NCI-H526 (cell line): ENCODE results near the gene TRPV3.
"Not testable (repeated sequence)": the region's sequence is repeated elsewhere in the genome, so short reads cannot be mapped to it uniquely, and the experiment has no call there.

ENCODE experiments used
- DNase-seq, 2 experiments: peaks; one replicate each; lab custom pipeline; 2025; lab: John Stamatoyannopoulos, UW

Gene TRPV3

DNA sequence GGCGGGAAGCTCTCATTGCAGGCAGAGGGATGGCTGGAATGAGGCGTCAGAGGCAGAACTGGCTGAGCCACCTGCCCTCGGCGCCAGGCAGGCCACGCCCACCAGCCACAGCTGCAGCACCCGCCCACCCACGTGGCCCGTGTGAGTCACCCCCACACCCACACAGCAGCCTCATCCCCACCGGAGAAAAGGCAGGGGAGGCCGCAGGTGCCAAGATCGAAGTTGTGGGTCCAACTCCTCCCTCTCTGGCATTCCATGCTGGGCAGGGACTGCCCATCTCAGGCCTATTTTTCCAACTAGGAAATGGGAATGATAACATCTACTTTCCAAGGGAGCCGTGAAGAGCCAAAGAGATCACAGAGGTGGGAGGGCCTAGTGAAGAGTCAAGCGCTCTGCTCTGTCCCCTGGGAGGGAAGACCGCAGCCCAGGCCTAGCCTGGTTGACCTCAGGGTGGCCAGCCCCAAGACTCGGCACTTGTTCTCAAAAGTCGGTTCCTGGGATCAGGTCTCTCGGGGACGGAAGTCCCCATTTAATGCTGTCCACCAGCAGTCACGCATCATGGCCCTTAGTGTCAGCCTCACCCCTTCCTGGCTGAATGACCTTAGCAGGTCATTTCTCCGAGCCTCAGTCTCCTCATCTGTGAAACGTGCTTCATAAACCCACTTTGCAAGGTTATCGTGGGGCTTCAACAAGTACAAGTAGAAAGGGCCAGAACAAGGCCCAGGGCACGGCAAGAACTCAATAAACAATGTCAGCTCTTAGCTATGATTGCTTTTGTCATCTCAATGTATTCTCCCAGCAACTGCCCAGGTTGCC, at the start of gene TRPV3:
TRPV3 (minus strand) TSS at position 45 of the 816 bp plus-strand sequence. CDS start 2,962 bp downstream, outside the sequence.
- peak in 1 of 2 experiments; percentile 20 for DNase-seq

DNA sequence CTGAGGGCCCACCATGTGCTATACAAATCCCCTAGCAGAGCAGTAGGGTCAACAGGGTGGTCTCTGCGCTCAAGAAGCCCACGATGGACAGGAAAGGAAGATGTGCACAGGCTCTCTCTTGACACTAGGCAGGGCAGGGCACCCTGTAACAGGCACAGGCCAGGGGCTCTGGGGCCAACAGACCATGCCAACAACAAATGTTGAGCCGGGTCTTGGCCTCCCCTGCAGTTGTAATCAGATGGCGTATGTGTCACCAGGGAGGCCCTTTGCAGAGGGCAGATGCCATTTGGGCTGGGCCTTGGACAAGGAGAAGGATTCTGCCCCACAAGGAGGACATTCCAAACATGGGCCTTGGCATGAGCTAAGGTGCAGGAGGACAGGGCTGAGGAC, 46.3 kb upstream of the TRPV3 start:
- DNase-seq = no peak

DNA sequence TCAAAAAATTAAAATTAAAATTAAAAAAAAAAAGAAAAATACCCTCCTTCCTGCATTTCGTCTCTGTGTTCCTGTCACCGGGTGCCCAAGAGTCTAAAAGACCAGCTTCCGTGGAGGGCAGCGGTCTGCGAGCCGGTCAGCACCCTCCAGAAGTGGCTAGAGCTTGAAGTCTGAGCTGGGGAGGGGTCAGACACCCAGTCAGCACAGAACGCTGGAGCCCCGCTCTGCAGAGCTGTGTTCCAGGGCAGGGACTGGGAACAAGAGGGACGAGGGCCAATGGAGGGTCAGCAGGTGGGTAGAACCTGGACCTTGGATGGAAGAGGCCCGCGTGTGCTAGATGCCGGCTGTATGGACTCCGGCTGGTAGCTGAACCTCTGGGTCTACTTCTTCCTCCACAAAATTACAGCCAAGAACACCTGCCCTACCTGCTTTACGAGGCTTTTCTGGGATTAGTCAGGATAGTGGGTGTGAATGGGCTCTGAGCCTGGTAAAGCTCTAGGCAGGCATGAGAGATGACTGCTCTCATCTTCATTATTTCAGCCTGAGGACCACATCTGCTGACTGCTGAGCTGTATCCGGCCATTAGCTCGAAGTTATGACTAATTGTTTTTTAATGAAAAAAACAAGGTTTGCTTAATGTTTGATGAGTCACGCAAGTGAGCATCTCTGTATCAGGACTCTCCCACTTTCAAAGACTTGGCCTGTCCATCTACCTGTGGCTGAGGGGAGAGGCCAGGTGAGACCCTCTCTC, 45.7 kb upstream of the TRPV3 start:
- DNase-seq = no peak

DNA sequence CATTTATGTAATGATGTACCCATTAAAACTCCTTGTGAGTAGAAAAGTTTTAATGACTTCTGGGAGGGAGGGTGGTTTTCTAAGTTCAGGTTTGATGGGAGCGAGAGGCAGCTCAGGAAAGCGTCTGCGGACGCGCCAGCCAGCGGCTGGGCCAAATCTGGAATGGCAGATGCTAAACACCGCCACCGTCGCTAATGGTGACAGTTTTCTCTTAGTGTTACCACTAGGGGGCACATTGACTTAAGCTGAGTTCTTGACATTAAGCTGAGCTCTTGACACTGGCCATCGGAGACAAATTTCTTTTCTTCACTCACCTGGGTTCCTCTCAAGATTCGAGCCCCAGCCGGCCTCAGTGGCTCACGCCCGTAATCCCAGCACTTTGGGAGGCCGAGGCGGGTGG, 44.9 kb upstream of the TRPV3 start:
- DNase-seq = peak in 1 of 2 experiments; percentile 18

DNA sequence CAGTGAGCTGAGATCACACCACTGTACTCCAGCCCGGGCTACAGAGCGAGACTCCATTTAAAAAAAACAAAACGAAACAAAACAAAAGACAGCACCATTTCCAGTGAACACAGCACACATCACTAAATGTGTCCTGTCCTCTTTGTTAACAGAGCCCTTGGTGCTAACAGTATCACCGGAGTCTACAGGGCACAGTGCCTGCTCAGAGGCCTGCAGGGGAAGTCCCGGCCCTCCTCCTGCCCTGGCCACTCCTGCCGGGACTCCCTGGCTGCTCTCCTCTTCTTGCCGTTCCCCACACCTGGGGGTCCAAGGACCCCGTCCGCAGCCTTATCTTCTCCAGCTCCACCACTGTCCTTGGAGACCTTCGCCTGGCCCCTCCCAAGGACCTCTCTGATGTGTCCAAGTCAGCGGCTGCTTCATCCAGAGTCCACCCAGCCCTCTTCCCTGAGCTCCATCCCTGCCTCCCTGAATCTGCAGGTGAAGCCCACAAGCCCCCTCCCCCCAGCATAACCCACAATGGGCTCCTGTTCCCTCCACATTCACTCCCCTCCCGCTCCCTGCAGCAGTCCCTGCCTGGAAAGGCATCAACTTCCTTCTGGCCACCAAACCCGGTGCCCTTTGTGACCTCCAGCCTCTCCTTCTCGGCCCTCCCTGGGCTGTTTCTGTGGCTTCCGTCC, 43.1 kb upstream of the TRPV3 start:
- no peak for DNase-seq

DNA sequence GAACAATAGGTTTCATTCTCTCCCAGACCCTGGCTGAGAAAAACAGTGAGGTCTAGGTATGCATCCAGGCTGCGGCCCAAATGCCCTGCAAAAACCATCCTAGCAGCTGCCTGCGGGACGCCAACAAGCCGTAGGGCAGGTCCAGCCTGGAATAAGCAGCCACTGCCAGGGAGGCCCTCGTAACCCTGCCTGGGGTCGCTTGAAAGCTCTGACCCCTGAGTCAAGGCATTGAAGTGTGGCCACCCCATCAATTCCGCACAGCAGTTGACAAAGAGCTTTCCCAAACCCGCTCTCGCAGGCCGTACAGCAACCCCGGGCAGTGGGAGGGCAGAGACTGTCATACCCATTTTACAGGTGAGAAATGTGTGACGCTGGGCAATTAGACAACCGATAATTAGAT, 40.5 kb upstream of the TRPV3 start:
- DNase-seq = no peak

DNA sequence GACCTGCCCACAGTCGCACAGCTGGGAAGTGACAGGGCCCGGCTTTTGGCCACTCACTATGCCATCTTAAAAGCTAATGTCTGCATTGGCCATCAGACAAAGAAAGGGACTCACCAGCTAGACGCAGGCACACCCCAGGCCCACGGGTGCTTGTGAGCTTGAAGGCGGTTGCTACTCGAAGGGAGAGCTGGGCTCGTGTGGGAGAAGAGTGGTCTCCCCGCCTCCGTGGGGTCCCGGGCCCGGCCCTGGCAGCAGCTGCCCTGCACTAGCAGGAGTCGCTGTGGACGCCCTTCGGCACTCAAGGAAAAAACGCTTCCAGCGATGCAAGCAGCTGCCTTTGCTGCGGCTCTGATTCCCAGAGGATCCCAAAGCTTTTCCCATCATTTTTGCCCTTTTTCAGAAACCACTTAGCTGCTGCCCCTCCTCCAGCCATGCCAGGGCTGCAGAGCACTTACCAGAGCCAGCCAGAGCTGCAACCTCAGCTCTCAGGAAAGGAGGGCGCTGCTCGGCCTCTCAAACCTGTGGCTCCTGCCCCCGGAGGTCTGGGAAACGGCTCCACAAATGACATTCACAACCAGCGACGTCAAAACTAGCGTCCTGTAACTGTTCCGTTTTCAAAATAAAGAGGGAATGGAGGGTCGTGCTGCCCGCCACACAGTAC, 39.3 kb upstream of the TRPV3 start:
- no peak for DNase-seq

DNA sequence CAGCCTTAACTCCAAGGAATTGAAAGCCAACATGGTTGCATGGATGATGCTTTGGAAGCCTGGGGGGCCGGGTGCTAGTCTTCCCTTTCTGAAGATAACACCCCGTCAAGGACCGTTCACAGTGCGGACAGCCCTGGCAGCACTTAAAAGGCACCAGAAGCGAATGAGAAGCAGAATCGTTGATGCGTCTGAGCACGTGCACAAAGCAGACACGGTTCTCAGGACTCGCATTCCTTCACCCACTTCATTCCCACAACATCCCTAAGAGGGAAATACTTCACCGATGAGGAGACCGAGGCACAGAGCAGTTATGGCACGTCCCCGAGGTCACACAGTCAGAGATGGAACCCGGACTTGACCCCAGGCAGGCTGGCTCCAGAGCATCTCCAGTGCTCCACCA, 37.4 kb upstream of the TRPV3 start:
- DNase-seq = no peak

DNA sequence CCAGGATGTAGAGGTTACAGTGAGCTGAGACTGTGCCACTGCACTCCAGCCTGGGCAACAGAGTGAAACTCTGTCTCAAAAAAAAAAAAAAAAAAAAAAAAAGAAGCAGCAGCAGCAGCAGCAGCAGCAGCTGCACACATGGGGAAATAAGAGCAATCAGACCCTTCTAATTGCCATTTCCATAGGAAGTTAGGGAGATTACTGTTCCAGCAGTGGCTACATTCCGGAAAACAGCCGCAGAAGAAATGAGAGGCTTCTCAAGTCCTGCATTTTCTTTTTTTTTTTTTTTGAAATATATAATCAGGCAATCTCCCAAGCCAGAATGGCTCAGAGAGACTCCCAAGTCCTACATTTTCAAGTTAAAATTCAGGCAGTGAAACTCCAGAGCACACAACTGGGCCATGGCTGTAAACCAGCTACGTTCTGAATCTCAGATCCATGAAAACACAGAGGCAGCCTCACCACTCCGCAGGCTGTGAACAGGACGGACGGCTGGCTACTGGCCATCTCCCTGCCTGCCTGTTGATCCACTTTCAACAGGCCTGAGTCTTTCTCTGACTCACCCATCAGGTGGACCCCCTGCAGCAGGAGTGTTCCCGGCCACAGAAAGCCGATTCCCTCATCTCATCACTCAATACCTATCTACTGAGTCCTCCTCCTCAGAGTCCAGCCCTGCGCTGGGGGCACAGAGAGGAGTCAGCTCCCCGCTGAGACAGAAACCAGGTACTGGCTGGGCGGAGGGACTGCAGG, 36.6 kb upstream of the TRPV3 start:
- DNase-seq = no peak

DNA sequence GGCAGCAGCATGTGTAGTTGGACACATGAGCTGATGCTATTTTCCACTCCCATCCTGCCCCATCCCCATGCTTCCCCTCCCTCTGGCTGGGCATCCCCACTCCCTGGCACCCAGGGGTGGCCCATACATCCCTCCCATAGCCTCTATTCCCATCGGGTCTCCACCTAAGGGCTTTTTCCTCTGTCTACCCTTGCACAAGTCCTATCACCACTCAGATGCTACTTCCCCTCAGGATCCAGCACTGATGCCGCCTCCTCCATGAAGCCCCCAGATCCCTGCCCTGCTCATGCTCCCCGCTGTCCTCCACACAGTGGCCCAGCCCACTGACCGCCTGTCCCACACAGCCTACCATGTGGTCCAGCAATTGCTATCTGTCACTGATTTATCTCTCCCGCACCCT, 35.8 kb upstream of the TRPV3 start:
- DNase-seq = no peak

DNA sequence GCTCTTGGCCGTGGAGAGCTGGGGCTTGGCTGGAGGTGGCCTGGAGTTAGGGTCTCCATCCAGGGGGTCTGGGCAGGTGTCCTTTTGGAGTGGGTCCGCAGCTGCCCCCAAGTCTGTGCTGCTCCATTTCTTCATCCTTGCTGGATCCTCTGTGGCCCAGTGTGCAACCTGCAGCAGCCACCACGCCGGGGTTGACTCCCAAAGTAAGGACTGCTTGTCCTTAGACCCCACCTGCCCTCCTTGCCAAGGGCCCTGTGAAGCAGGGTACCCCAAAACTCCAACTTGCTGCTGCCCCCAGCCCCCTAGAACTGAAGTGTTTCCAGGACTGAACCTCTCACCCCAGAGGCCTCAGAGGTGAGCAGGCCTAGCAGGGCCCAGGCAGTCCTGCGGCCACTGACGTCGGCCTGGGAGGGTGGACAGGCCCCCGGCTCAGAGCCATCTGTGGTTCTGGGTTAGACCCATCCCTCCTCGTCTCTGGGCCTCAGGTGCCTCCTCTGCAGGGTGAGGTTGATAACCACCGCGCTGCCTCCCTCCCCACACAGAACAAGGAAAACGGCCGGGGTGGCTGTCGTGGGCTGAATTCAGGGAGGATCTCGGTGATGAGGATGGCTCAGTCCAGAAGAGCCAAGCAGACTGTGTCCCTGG, 34.7 kb upstream of the TRPV3 start:
- DNase-seq = no peak

DNA sequence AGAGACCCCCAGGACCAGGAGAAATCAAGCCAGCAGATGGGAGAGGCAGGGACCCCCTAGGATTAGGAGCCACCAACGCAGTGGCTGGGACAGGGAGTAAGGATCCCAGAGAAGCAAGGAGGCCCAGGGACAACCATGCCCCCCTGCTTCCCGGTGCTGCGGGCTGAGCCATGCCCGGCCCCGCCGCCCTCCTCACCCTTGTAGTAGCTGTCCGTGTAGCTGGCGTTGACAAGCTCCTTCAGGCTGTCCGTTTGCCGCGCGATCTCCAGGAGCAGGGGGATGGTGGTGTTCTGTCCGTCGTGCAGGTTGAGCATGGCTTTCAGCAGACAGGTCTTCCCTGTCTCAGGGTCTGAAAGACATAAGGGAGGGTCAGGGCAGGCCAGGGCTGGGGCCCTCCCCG, 33.2 kb upstream of the TRPV3 start:
- no peak for DNase-seq

DNA sequence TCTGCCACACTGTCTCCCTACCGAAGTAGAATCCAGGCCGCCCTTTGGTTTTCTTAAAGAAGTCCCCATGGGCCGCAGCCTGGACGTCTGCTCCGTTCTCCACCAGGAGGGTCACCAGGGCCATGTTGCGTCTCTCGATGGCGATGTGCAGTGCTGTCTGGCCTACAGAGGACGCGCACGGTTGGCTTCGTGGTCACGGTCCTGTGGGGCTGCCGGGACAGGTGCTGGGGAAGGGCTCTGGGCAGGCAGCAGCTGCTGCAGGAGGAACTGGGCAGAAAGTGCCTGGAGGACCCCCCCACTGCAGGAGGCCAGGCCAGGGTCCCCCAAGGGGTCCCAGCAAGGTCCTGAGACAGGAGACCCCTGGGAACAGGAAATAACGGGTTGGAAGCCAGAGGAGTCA, 32.6 kb upstream of the TRPV3 start:
- DNase-seq = no peak

DNA sequence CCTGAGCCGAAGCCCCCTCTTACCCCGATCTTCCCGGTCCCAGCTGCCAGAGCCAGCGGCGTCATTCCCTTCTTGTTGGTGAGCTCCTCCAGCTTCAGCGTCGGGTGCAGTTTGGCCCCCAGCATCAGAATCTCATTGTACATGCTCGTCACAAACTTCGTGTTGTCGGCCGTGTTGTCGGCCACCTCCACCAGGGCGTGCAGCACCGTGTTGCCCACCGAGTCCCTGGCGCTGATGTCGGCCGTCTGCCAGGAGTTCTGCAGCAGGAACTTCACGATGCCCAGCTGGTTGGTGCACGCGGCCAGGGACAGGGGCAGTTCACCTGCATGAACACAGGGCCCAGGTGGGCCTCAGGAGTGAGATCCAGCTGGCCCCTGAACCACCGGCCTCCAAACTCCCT, 32.2 kb upstream of the TRPV3 start:
- DNase-seq = no peak

DNA sequence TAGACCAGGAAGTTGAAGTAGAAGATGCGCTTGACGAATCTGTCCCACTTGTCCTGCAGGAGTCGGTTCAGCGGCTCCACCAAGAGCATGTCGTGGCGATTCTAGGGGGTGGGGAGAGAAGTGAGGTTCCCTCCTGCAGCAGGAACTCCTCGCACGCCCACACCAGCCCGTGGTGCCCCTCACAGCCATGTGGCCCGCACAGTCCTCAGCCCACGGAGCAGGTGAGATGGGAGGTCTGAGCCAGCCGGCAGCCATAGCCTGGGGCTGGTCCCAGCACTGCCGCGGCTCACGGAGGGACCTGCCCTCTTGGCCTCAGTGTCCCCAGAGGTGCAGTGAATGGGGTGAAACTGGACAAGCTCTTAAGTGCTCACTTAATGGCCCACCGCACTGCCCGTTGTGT, 28.2 kb upstream of the TRPV3 start:
- DNase-seq = no peak

DNA sequence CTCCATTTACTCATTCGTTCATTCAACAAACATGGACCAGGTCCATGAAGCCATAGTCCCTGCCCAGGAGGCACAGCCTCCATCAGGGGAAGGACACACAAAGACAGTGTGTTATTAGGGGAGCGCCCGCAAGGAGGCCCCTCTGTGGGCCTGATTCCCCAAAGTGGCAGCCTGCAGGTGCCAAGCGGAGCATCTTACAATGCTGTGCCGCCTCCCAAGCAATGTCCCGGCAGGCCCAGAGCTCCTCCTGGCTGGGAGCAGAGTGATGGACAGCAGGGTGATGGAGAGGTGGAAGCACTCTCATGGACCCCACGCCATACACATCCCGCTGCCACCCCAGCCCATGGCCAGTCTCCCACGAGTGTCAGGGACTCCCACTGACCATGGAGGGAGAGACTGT, 25.8 kb upstream of the TRPV3 start:
- no peak for DNase-seq

DNA sequence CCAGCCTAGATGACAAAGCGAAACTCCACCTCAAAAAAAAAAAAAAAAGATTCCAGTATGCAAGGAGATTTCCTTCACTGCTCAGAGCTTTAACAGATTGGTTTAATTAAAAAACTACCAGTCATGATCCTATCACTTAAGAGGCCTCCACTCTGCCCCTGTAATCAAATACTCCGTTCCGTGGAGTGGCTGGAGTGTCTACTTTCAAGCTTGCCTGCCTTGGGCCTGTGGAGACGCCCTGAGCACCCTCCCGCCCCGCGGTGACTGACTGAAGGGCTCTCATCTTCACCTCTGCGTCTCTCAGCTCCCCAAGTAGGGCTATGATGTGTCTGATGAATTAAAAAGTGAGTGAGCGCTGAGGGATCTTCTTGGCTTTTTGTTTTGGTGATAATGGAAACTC, 25.3 kb upstream of the TRPV3 start:
- no peak for DNase-seq

DNA sequence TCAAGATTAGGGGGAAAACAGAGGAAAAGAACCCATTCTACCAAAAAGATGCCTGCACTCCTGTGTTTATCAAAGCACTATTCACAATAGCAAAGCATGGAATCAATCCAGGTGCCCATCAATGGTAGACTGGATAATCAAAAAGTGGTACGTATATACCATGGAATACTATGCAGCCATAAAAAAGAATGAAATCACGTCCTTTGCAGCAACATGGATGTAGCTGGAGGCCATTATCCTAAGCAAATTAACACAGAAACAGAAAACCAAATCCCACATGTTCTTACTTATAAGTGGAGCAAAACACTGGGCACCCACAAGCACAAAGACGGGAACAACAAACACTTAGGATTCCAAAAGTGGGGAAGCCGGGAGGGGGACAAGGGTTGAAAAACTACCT, 21.1 kb upstream of the TRPV3 start:
- not testable (repeated sequence) for DNase-seq

DNA sequence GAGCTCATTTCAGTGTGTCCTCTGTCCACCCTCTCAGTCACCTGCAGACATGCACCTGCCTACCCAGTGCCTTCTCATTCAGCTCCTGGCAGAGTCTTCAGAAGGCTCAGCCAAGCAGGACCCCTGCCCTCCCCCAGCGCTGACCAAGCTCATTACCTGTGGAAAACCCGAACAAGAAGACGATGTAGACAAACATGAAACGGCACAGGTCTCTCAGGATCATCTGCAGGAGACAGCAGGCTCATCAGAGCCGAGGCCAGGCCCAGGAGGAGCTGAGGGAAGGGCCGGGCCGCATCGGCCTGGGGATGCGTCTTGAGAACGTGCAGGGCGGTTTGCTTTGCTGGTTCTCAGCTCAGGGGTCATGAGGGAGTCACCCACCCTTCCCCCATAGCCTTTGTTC, 19.4 kb upstream of the TRPV3 start:
- no peak for DNase-seq

DNA sequence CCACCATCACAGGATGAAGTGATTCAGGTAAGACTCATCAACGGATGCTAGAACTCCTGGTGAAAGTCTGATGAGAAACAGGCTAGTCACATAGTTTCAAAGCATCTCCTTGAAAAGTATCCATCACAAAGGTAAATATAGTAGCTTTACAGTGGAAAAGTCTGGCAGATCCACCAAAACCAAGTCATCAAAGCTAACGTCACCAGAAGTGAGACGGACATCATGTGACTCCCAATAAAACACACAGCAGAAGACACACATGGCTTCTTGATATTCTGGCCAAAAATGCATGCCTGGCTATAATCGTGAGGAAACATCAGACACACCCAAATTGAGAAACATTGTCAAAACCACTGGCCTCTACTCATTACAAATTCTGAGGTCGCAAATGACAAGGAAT, 17.9 kb upstream of the TRPV3 start:
- no peak for DNase-seq

DNA sequence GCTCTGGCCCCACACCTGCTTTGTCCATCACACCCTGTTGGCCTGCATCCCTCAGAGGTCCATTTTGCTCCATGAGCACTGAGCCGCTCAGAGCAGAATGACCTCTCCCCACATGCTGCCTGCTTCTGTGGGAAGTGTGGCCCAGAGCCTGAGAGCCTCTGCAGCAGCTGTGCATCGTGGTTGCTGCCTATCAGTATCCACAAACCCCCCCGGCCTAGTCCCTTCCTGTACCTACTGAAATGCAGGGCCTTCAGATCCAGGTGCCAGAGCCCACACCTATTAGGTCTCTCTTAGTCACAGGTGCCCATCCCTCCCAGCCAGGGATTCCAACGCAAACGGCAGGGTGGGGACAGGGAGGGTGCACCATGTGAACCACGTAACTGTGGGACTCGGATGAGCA, 16.6 kb upstream of the TRPV3 start:
- DNase-seq = no peak
